GM21381 (cell line): ENCODE results near the gene ADAMTSL3.

Source experiments
- ATAC-seq: cut with Tn5 transposase; IDR thresholded peaks from one replicate; pipeline ENCODE4 v1.9.1; 2021; ENCODE audit warnings: mild to moderate bottlenecking, moderate library complexity; ENCODE audit not compliant: unreplicated experiment

The ADAMTSL3 gene

GRCh38 chr15:83653639-83654378 is at the start of gene ADAMTSL3:
ADAMTSL3 (plus strand) TSS chr15:83654123; CDS start chr15:83655762, 1,639 bp downstream.
- ATAC-seq = no peak

- ATAC-seq = no peak
These were observed 49.4 kb upstream of the ADAMTSL3 start for GRCh38 chr15:83604549-83604948.

GRCh38 chr15:83605111-83605945 is 48.6 kb upstream of the ADAMTSL3 start:
- no peak for ATAC-seq

DNA sequence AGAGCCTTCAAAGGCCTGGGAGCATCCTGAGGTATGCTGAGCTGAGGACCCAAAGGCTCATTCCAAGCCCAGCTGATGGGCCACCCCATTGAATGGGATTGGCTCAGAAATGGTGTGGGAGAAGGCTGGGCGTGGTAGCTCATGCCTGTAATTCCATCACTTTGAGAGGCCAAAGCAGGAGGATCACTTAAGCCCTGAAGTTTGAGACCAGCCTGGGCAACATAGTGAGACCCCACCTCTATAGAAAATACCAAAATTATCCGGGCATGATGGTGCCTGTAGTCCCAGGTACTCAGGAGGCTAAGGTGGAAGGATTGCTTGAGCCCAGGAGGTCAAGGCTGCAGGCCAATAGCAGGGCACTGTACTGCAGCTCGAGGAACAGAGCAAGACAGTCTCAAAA is 43.8 kb upstream of the ADAMTSL3 start:
- no peak for ATAC-seq

DNA sequence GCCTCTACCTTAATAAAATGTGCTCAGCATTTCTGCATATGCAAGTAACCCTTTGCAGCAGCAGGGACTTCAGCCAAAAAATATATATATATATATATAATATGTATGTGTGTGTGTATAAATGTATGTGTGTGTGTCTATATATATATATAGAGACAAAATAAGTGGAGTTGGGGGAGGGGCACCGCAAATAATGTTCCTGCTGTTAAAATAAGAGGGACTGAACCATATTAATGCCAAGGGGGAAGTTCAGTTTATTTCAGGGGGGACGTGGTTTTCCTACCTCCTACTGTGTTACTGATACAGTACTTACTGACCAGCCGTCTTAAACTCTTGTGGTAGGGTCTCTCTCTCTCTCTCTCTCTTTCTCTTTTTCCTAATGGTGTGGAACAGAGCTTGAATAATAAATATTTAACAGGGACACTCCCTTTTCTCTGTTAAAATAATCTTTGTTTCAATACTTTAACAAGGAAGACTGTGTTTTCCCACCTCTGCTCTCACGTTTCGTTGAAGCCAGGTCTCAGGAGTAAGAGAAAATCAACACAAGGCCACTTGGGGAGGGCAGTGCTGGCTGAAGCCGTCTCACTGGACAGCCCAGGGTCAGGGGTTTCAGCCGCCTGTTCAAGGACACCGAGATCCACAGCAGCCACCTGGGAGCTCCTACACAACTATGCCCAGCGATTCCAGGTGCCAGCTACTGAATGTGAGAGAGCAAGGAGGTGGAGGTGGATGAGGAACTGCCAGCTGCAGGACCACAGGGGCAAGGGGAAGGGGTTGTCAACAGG is 42.8 kb upstream of the ADAMTSL3 start:
- no peak for ATAC-seq

- no peak for ATAC-seq
These were observed 41.7 kb upstream of the ADAMTSL3 start for GRCh38 chr15:83612226-83612625.

DNA sequence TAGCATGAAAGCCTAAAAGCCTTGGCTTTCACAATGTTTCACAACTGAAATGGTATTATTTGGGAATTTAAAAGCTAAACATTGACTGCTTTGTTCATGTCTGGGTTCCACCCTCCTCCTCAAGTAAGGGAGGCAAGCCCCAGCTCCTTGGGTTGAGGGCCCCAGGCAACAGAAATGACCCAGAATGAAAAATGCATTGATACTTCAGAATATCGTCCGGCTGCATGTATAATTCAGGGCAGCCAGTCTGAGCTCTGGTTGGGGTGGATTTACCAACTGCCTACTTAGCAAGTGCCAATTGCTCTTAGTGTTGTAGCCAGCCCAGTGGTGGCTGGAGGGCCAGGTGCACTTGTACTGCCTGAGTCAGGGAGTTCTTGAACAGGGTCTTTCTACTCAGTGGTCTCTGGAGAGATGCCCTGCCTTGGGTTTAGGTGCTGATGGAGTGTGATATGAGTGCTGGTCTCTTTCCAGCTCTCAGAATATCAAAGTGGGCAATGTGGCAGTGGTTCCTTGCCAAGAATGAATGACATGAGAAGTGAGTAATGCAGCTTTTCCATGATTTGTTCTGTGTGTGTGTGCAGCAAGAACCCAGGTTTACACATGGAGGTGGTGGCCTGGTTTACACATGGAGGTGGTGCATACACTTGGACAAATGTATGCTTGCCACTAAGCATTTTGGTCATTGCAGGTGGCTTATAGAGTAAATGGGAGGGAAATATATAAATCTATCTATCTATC is 40.9 kb upstream of the ADAMTSL3 start:
- no peak for ATAC-seq

GRCh38 chr15:83613714-83614113 is 40.2 kb upstream of the ADAMTSL3 start:
- no peak for ATAC-seq

- no peak for ATAC-seq
These were observed 37.1 kb upstream of the ADAMTSL3 start for GRCh38 chr15:83616840-83617239.

DNA sequence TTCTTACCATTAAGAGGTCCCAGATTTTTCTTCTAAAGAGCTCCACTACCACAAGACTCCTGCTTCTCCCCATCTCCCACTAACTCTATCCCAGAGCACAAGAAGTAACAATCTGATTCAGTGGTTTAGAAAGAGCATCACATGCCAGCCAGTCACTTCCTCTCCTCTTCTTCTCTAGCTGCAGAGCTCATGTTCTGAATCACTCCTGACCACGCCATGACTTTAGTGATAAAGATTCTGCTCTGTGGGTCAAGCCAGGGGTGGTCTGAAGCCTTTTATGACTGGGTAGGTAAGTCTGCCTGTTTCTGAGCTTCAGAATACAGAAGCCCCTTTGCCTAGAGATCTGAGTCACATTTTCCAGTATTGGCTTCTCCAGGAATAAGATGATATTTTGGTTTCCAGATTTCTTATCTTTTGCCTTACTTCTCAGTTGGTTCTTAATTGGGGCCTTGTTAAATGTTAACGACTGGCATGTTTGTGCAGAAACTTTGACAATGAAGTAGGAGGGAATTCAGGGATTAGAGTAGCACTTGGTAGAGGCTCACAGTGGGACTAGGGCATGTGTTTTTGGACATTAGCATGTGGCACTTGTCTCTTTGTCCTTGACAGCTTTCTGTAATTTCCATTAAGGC is 27.6 kb upstream of the ADAMTSL3 start:
- no peak for ATAC-seq

- ATAC-seq = no peak
These were observed 22.4 kb upstream of the ADAMTSL3 start for GRCh38 chr15:83631534-83631933.

- no peak for ATAC-seq
These were observed 10.7 kb upstream of the ADAMTSL3 start for GRCh38 chr15:83643201-83643600.

- ATAC-seq = no peak
These were observed 9.5 kb upstream of the ADAMTSL3 start for GRCh38 chr15:83644439-83644838.

- no peak for ATAC-seq
These were observed 3.1 kb upstream of the ADAMTSL3 start for GRCh38 chr15:83650831-83651230.

DNA sequence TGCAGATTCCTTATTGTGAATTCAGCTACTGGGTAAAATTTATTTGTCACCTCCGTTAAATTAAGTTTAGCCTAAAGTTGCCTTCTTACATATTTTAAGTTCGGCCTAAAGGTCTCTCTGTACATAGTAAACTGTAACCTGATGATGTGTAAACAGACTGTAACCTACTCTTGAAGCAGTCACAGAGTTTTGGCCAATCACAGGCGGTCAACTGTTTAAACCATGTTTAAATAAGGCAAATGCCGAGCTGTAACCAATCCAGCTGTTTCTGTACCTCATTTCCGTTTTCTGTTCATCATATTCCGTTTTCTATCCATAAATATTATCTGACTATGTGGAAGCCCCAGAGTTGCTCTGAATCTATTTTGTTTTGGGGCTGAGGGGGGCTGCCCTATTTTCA is 2.4 kb upstream of the ADAMTSL3 start:
- no peak for ATAC-seq

- no peak for ATAC-seq
These were observed 1.2 kb upstream of the ADAMTSL3 start for GRCh38 chr15:83652626-83653204.

- no peak for ATAC-seq
These were observed 660 bp upstream of the ADAMTSL3 start for GRCh38 chr15:83653288-83653638.

GRCh38 chr15:83654379-83655236 is 685 bp downstream of the ADAMTSL3 start:
- no peak for ATAC-seq

DNA sequence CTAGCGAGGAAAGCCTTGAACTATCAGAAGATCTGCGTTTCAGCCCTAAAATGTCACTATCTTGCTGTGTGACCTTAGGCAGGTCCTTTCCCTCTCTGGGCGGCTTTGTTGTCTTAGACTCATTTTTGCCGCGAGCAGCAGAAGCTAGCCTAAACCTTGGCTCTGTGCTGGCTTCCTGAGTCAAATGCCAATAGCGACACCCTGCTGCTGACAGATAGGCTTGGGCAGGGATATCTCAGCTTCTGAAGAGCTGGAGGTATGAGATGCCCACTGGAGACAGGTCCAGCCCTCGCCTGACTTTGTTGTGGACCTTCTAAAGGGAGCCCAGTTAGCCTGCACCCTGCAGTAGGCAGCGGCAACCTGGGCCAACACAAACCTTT is 1.3 kb downstream of the ADAMTSL3 start:
- no peak for ATAC-seq
